ENCODE data around the gene TBK1. TPM values are rescaled to one million over a fixed set of nuclear protein-coding genes. Genes with fewer than 3 reads are reported as not detected.
A peak's percentile ranks its signal among the peaks of the same experiment; 100 is the strongest.

The TBK1 gene
- total and polyA plus RNA-seq, 9 of the 15 experiments (the other 6 are each of a cell fraction or from before 2014, with no cell fraction given), result 20.4 to 42.0 (median 27.8) TPM

GRCh38 chr12:64518396-64518795 is 66.5 kb downstream of the TBK1 start:
- DNase-seq (ENCODE audit: extremely low read depth in 1 of 4, low spot score in 3 of 4), result no peak
- H3K9ac ChIP-seq (ENCODE audit: insufficient read depth in 1 of 2, low read depth in 2 of 2, low read length in 2 of 2), result no peak overlapping the region
- TF ChIP-seq FOXA1 (IDR thresholded peaks at IDR 0.05; ENCODE audit: borderline replicate concordance), result no peak
- no peak for TF ChIP-seq ZNF23 (CRISPR knock-in tag; IDR thresholded peaks at IDR 0.05)
- no peak for FAIRE-seq
- H3K27ac ChIP-seq (ENCODE audit: extremely low read depth, low read depth, low read length), result no peak overlapping the region
- no peak overlapping the region for H3K4me3 ChIP-seq
- in situ Hi-C loops (cut with MboI) (no loop called here), intact Hi-C loops (cut with micrococcal nuclease) (no loop called here)
- H3K27me3 ChIP-seq (ENCODE audit: control insufficient read depth in 2 of 2, insufficient read depth in 2 of 2, low read length in 2 of 2), result peaks cover 6 to 15% of the 10 kb centered on the region in 2 experiments; a peak in 4 of 5 replicates
- H3K79me2 ChIP-seq (ENCODE audit: control insufficient read depth, insufficient read depth, low read length), result no peaks in the 10 kb centered on the region
- ChIA-PET POLR2A (interaction anchor here (0.9 kb wide), 1 partner anchor 1995 kb away, joined by 3 read pairs; no protein-coding TSS in a partner anchor), CTCF (ENCODE audit: low intra/inter-chr PET ratio) (no interaction called here)
- no peaks in the 10 kb centered on the region for H3K9me1 ChIP-seq (ENCODE audit: control insufficient read depth, insufficient read depth, low read length)
- no peak overlapping the region for H3K4me2 ChIP-seq (ENCODE audit: insufficient read depth, low read length)
- 13% methylated on average over 5 of the region's 5 CpGs for WGBS (ENCODE audit: insufficient coverage, low coverage, missing lambda C conversion rate)
- BruUV-seq (replicated peaks), result no TSS peak
- H2AFZ ChIP-seq (ENCODE audit: low read depth, low read length), result peak overlapping the region; percentile 55
- no peak for ATAC-seq
- H3K36me3 ChIP-seq (ENCODE audit: control insufficient read depth, insufficient read depth, low read length), result no peaks in the 10 kb centered on the region
- H3K9me3 ChIP-seq (replicated peaks; ENCODE audit: control insufficient read depth, insufficient read depth, low read depth, low read length), result no peaks in the 10 kb centered on the region
- peaks cover 0 to 5% of the 10 kb centered on the region in 2 experiments; a peak in 2 of 5 replicates for H3K4me1 ChIP-seq (replicated peaks in 1 of 2; ENCODE audit: control insufficient read depth in 2 of 2, insufficient read depth in 2 of 2, low read length in 2 of 2)
- no peaks in the 10 kb centered on the region for H4K20me1 ChIP-seq (replicated peaks; ENCODE audit: control insufficient read depth, insufficient read depth, low read length)

DNA sequence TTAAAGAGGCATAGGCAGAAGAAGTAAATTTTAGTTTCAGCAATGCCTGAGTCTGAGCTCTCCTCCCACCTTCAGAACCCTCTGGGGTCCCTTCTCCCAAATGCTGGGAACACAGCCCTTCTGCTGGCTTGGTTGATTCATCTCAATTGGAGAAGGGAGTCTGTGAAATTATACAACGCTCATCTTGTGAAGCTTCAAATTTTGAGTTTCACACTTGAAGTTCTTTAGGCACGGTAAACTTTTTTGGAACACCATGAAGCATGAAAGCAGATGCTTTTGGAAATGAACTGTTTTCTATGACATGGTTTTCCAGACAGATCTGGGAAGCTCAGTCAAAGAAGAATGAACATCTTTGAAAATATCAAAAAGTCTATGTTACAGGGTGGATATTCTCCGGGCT is 69.9 kb downstream of the TBK1 start:
- FAIRE-seq, result no peak
- Histone ChIP-seq H3K9ac (ENCODE audit: insufficient read depth in 1 of 2, low read depth in 2 of 2, low read length in 2 of 2) (no peak overlapping the region), H3K79me2 (ENCODE audit: control insufficient read depth, insufficient read depth, low read length) (no peaks in the 10 kb centered on the region), H3K9me1 (ENCODE audit: control insufficient read depth, insufficient read depth, low read length) (no peaks in the 10 kb centered on the region), H3K4me2 (ENCODE audit: insufficient read depth, low read length) (no peak overlapping the region), H3K4me1 (replicated peaks in 1 of 2; ENCODE audit: control insufficient read depth in 2 of 2, insufficient read depth in 2 of 2, low read length in 2 of 2) (peaks cover 0 to 3% of the 10 kb centered on the region in 2 experiments; a peak in 2 of 5 replicates), H2AFZ (ENCODE audit: low read depth, low read length) (no peak overlapping the region), H3K36me3 (ENCODE audit: control insufficient read depth, insufficient read depth, low read length) (no peaks in the 10 kb centered on the region), H3K27me3 (ENCODE audit: control insufficient read depth in 2 of 2, insufficient read depth in 2 of 2, low read length in 2 of 2) (peaks cover 13 to 17% of the 10 kb centered on the region in 2 experiments; a peak in 4 of 5 replicates), H3K9me3 (replicated peaks; ENCODE audit: control insufficient read depth, insufficient read depth, low read depth, low read length) (no peaks in the 10 kb centered on the region), H4K20me1 (replicated peaks; ENCODE audit: control insufficient read depth, insufficient read depth, low read length) (no peaks in the 10 kb centered on the region), H3K4me3 (no peak overlapping the region), H3K27ac (ENCODE audit: extremely low read depth, low read depth, low read length) (no peak overlapping the region)
- 2% methylated on average over 3 of the region's 3 CpGs for WGBS (ENCODE audit: insufficient coverage, low coverage, missing lambda C conversion rate)
- BruUV-seq (replicated peaks), result no TSS peak
- ChIA-PET CTCF (ENCODE audit: low intra/inter-chr PET ratio) (no interaction called here), POLR2A (interaction anchor here (1.2 kb wide), 1 partner anchor 15 kb away, joined by 3 read pairs; no protein-coding TSS in a partner anchor)
- intact Hi-C loops (cut with micrococcal nuclease), result no loop called here
- no peak for TF ChIP-seq SMAD3 (CRISPR knock-in tag; conservative IDR thresholded peaks at IDR 0.05)
- TF ChIP-seq ZNF444 (CRISPR knock-in tag; IDR thresholded peaks at IDR 0.05), result no peak
- no peak for TF ChIP-seq CREB1 (IDR thresholded peaks at IDR 0.05)
- no peak for TF ChIP-seq CREB1 (CRISPR knock-in tag; IDR thresholded peaks at IDR 0.05)
- no peak for TF ChIP-seq TOE1 (IDR thresholded peaks at IDR 0.05; ENCODE audit: borderline replicate concordance)
- no peak for TF ChIP-seq TOE1 (CRISPR knock-in tag; IDR thresholded peaks at IDR 0.05; ENCODE audit: borderline replicate concordance, low read depth)
- TF ChIP-seq TSC22D4 (tag; IDR thresholded peaks at IDR 0.05), result no peak
- TF ChIP-seq HMG20A (CRISPR knock-in tag; conservative IDR thresholded peaks at IDR 0.05), result no peak
- TF ChIP-seq PHF20 (IDR thresholded peaks at IDR 0.05; ENCODE audit: partially characterized antibody), result no peak
- TF ChIP-seq, protein P1, sequence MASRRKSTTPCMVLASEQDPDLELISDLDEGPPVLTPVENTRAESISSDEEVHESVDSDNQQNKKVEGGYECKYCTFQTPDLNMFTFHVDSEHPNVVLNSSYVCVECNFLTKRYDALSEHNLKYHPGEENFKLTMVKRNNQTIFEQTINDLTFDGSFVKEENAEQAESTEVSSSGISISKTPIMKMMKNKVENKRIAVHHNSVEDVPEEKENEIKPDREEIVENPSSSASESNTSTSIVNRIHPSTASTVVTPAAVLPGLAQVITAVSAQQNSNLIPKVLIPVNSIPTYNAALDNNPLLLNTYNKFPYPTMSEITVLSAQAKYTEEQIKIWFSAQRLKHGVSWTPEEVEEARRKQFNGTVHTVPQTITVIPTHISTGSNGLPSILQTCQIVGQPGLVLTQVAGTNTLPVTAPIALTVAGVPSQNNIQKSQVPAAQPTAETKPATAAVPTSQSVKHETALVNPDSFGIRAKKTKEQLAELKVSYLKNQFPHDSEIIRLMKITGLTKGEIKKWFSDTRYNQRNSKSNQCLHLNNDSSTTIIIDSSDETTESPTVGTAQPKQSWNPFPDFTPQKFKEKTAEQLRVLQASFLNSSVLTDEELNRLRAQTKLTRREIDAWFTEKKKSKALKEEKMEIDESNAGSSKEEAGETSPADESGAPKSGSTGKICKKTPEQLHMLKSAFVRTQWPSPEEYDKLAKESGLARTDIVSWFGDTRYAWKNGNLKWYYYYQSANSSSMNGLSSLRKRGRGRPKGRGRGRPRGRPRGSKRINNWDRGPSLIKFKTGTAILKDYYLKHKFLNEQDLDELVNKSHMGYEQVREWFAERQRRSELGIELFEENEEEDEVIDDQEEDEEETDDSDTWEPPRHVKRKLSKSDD (conservative IDR thresholded peaks at IDR 0.05; ENCODE audit: low read length), result no peak
- no peak for ATAC-seq
- no peak for DNase-seq (ENCODE audit: extremely low read depth in 1 of 4, low spot score in 3 of 4)
- in situ Hi-C loops (cut with MboI), result no loop called here
